ENCODE measurements around the gene C4orf54. TPM values are rescaled to one million over a fixed set of nuclear protein-coding genes. Genes with fewer than 3 reads are reported as not detected.

Gene C4orf54
- total and polyA plus RNA-seq, 10 of the 15 experiments (the other 5 are each of a cell fraction or from before 2014, with no cell fraction given): 0.01 TPM; not detected in 9

GRCh38 chr4:99679976-99680375, 22.3 kb upstream of the C4orf54 start:
- in situ Hi-C loops (cut with MboI) (no loop called here), intact Hi-C loops (cut with micrococcal nuclease; ENCODE audit: unreplicated experiment) (no loop called here)
- SMC1A ChIA-PET (ENCODE audit: uncharacterized antibody, unreplicated experiment): no interaction called here
- ATAC-seq (no peak), FAIRE-seq (no peak), DNase-seq (ENCODE audit: low read depth, low spot score) (no peak)
- H3K9me3 ChIP-seq (replicated peaks; ENCODE audit: control insufficient read depth, insufficient read depth, low read length): no peaks in the 10 kb centered on the region
- H3K36me3 ChIP-seq (ENCODE audit: control insufficient read depth in 2 of 2, insufficient read depth in 2 of 2, low read length in 1 of 2): no peaks in the 10 kb centered on the region
- H3K4me1 ChIP-seq (ENCODE audit: control insufficient read depth, insufficient read depth, low read length): no peaks in the 10 kb centered on the region
- H3K4me2 ChIP-seq (ENCODE audit: control insufficient read depth, insufficient read depth): no peak overlapping the region
- RAD21 ChIA-PET (ENCODE audit: unreplicated experiment): no interaction called here
- no peaks in the 10 kb centered on the region for H4K20me1 ChIP-seq (ENCODE audit: control insufficient read depth, insufficient read depth)
- no peak overlapping the region for H3K9ac ChIP-seq (ENCODE audit: control insufficient read depth, insufficient read depth, low read length)
- WGBS (ENCODE audit: insufficient coverage, insufficient replicate concordance, low lambda C conversion rate, missing lambda C conversion rate): 5% methylated on average over 1 of the region's 1 CpG
- no peaks in the 10 kb centered on the region for H3K79me2 ChIP-seq (ENCODE audit: control insufficient read depth, insufficient read depth, low read length)
- TF ChIP-seq ETV6 (conservative IDR thresholded peaks at IDR 0.05 in 1 of 2, IDR thresholded peaks at IDR 0.05 in 1 of 2; ENCODE audit: borderline replicate concordance in 1 of 2, low read depth in 1 of 2) (no peak), ATF7 (IDR thresholded peaks at IDR 0.05; ENCODE audit: low read depth) (no peak), SRF (IDR thresholded peaks at IDR 0.05; ENCODE audit: low read depth in 2 of 2, low read length in 2 of 2) (no peak), CBFB (IDR thresholded peaks at IDR 0.05; ENCODE audit: low read depth) (no peak), IRF4 (IDR thresholded peaks at IDR 0.05; ENCODE audit: low read depth, low read length) (no peak), SIN3A (IDR thresholded peaks at IDR 0.05; ENCODE audit: low read depth, low read length) (no peak), SMAD5 (IDR thresholded peaks at IDR 0.05; ENCODE audit: low read depth) (no peak), SUPT20H (IDR thresholded peaks at IDR 0.05; ENCODE audit: borderline replicate concordance, control insufficient read depth, low read depth, low read length) (no peak), TARDBP (IDR thresholded peaks at IDR 0.05; ENCODE audit: borderline replicate concordance) (no peak), MTA2 (IDR thresholded peaks at IDR 0.05; ENCODE audit: low read depth) (no peak), JUNB (IDR thresholded peaks at IDR 0.05) (no peak), MYC (IDR thresholded peaks at IDR 0.05; ENCODE audit: insufficient read depth, insufficient read length, insufficient replicate concordance, low read length, severe bottlenecking) (no peak), ZNF384 (IDR thresholded peaks at IDR 0.05; ENCODE audit: borderline replicate concordance, low read depth, low read length) (no peak), HDAC6 (IDR thresholded peaks at IDR 0.05; ENCODE audit: unreplicated experiment) (no peak), ZNF592 (IDR thresholded peaks at IDR 0.05) (no peak), MXI1 (IDR thresholded peaks at IDR 0.05; ENCODE audit: low read depth, low read length) (no peak)
- CTCF ChIA-PET: interaction anchor here (0.8 kb wide), 1 partner anchor 12 kb away, joined by 3 read pairs; no protein-coding TSS in a partner anchor
- H3K27ac ChIP-seq (ENCODE audit: control insufficient read depth, insufficient read depth): no peak overlapping the region
- POLR2A ChIA-PET: no interaction called here
- no peaks in the 10 kb centered on the region for H3K27me3 ChIP-seq (replicated peaks in 1 of 2; ENCODE audit: control insufficient read depth in 2 of 2, insufficient read depth in 2 of 2, low read length in 1 of 2)
- no peak overlapping the region for H2AFZ ChIP-seq (ENCODE audit: control insufficient read depth, low read depth, low read length)
- no peak overlapping the region for H3K4me3 ChIP-seq
- BruUV-seq (replicated peaks): no TSS peak
